Vagina (tissue), 2 donors: Measurements from ENCODE around the gene AKAP7.

Source experiments
- CTCF ChIP-seq, 3 experiments: fragments of 450-650 bp in 2 of 3; fragments of 200-600 bp in 1 of 3; sonication (generic) in 1 of 3; IDR thresholded peaks; one replicate each; pipeline ENCODE4 v1.5.1; 2017 to 2019; ENCODE audit warnings: antibody characterized with exemption in 3 of 3, mild to moderate bottlenecking in 2 of 3, moderate library complexity in 2 of 3
- POLR2A ChIP-seq, 2 donors: fragments of 450-650 bp; IDR thresholded peaks; one replicate each; pipeline ENCODE4 v1.6.1; 2017; ENCODE audit warnings: antibody characterized with exemption in 2 of 2, mild to moderate bottlenecking in 2 of 2, moderate library complexity in 2 of 2
- POLR2AphosphoS5 ChIP-seq, 2 donors: sonication (generic); formaldehyde crosslinking; IDR thresholded peaks; one replicate each; pipeline ENCODE4 v1.9.0; 2017; ENCODE audit warnings: antibody characterized with exemption in 2 of 2, mild to moderate bottlenecking in 2 of 2, low read depth in 1 of 2; ENCODE audit not compliant: insufficient read depth in 1 of 2

- TF ChIP-seq CTCF (IDR thresholded peaks at IDR 0.05) (no peak), POLR2A (IDR thresholded peaks at IDR 0.05) (no peak), POLR2AphosphoS5 (IDR thresholded peaks at IDR 0.05; ENCODE audit: insufficient read depth in 1 of 2, low read depth in 1 of 2) (no peak)
Observed at GRCh38 chr6:131281471-131282270, 146.4 kb downstream of the AKAP7 start.
